Measurements from ENCODE around the gene NECTIN1.

Gene NECTIN1

GRCh38 chr11:119686177-119686882 is 42.7 kb downstream of the NECTIN1 start:
- peaks cover 96 to 98% of the 10 kb centered on the region in 2 experiments for H3K4me1 ChIP-seq (ENCODE audit: control insufficient read depth in 1 of 2, insufficient read depth in 1 of 2, low read depth in 1 of 2, low read length in 1 of 2)
- peak overlapping the region; percentile 78 for H3K27ac ChIP-seq
- no peak for TF ChIP-seq CTCF (IDR thresholded peaks at IDR 0.05)
- no peaks in the 10 kb centered on the region for H3K27me3 ChIP-seq
- no peaks in the 10 kb centered on the region for H3K36me3 ChIP-seq
- no peaks in the 10 kb centered on the region for H3K9me3 ChIP-seq
- H3K4me3 ChIP-seq (ENCODE audit: low read depth in 1 of 2, low read length in 1 of 2): peak overlapping the region; percentile 4 to 36

GRCh38 chr11:119685111-119685746 is 43.8 kb downstream of the NECTIN1 start:
- Histone ChIP-seq H3K27ac (peak overlapping the region; percentile 78), H3K36me3 (no peaks in the 10 kb centered on the region), H3K27me3 (no peaks in the 10 kb centered on the region), H3K4me1 (ENCODE audit: control insufficient read depth in 1 of 2, insufficient read depth in 1 of 2, low read depth in 1 of 2, low read length in 1 of 2) (peaks cover 96 to 100% of the 10 kb centered on the region in 2 experiments), H3K4me3 (ENCODE audit: low read depth in 1 of 2, low read length in 1 of 2) (no peak overlapping the region), H3K9me3 (no peaks in the 10 kb centered on the region)
- no peak for TF ChIP-seq CTCF (IDR thresholded peaks at IDR 0.05)

- no peak for TF ChIP-seq CTCF (IDR thresholded peaks at IDR 0.05)
- no peaks in the 10 kb centered on the region for H3K27me3 ChIP-seq
- peak overlapping the region in 1 of 2 experiments; percentile 10 for H3K4me3 ChIP-seq (ENCODE audit: low read depth in 1 of 2, low read length in 1 of 2)
- peaks cover 97 to 100% of the 10 kb centered on the region in 2 experiments for H3K4me1 ChIP-seq (ENCODE audit: control insufficient read depth in 1 of 2, insufficient read depth in 1 of 2, low read depth in 1 of 2, low read length in 1 of 2)
- H3K9me3 ChIP-seq: no peaks in the 10 kb centered on the region
- H3K27ac ChIP-seq: peak overlapping the region; percentile 78
- H3K36me3 ChIP-seq: no peaks in the 10 kb centered on the region
Measured at GRCh38 chr11:119684361-119685110, 44.5 kb downstream of the NECTIN1 start.

GRCh38 chr11:119683783-119684182 is 45.2 kb downstream of the NECTIN1 start:
- no peak for TF ChIP-seq CTCF (IDR thresholded peaks at IDR 0.05)
- Histone ChIP-seq H3K4me3 (ENCODE audit: low read depth in 1 of 2, low read length in 1 of 2) (no peak overlapping the region), H3K36me3 (no peaks in the 10 kb centered on the region), H3K9me3 (no peaks in the 10 kb centered on the region), H3K4me1 (ENCODE audit: control insufficient read depth in 1 of 2, insufficient read depth in 1 of 2, low read depth in 1 of 2, low read length in 1 of 2) (peaks cover 96% of the 10 kb centered on the region in 2 experiments), H3K27ac (peak overlapping the region; percentile 78), H3K27me3 (no peaks in the 10 kb centered on the region)

GRCh38 chr11:119681361-119681910 is 47.6 kb downstream of the NECTIN1 start:
- H3K36me3 ChIP-seq: peaks cover 21% of the 10 kb centered on the region
- H3K9me3 ChIP-seq: no peaks in the 10 kb centered on the region
- H3K27ac ChIP-seq: peak overlapping the region; percentile 86
- TF ChIP-seq CTCF (IDR thresholded peaks at IDR 0.05): no peak
- H3K4me1 ChIP-seq (ENCODE audit: control insufficient read depth in 1 of 2, insufficient read depth in 1 of 2, low read depth in 1 of 2, low read length in 1 of 2): peaks cover 72 to 73% of the 10 kb centered on the region in 2 experiments
- no peaks in the 10 kb centered on the region for H3K27me3 ChIP-seq
- H3K4me3 ChIP-seq (ENCODE audit: low read depth in 1 of 2, low read length in 1 of 2): peak overlapping the region in 1 of 2 experiments; percentile 23

Data from neutrophil (primary cell).